Osteoblast (primary cell): ENCODE results near the gene TRAFD1. TPM values are rescaled to one million over a fixed set of nuclear protein-coding genes. Genes with fewer than 3 reads are reported as not detected.
A peak's percentile ranks its signal among the peaks of the same experiment; 100 is the strongest.

Experiments used
- DNase-seq: peaks from one replicate; pipeline ENCODE4 v3.0.0; 2011; ENCODE audit warnings: low spot score, mixed read lengths; ENCODE audit not compliant: insufficient read length; ENCODE audit errors: missing footprints
- H2AFZ ChIP-seq: 2 replicates; pipeline ENCODE4 v1.6.0; 2011; ENCODE audit warnings: mild to moderate bottlenecking, low read length
- H3K27ac ChIP-seq: 2 replicates; pipeline ENCODE4 v1.5.1; 2011; ENCODE audit warnings: mild to moderate bottlenecking, low read depth, low read length, moderate library complexity
- H3K27me3 ChIP-seq: 2 replicates; pipeline ENCODE4 v1.6.0; 2012; ENCODE audit warnings: mild to moderate bottlenecking, control low read depth, inconsistent platforms, low read length, moderate library complexity; ENCODE audit not compliant: insufficient read depth
- H3K36me3 ChIP-seq: 2 replicates; pipeline ENCODE4 v1.5.1; 2011; ENCODE audit warnings: mild to moderate bottlenecking, low read length, control low read depth, moderate library complexity; ENCODE audit not compliant: insufficient read depth
- H3K4me1 ChIP-seq: 2 replicates; pipeline ENCODE4 v1.5.1; 2011; ENCODE audit warnings: mild to moderate bottlenecking, low read length, control low read depth, moderate library complexity; ENCODE audit not compliant: insufficient read depth
- H3K4me2 ChIP-seq: 2 replicates; pipeline ENCODE4 v1.6.0; 2011; ENCODE audit warnings: mild to moderate bottlenecking, low read length; ENCODE audit not compliant: insufficient read depth
- H3K4me3 ChIP-seq: fragments of 200-600 bp; sonication (generic); 3 replicates; pipeline ENCODE4 v1.5.1; 2012; ENCODE audit warnings: mild to moderate bottlenecking, low read length, inconsistent platforms; ENCODE audit not compliant: insufficient read depth
- H3K79me2 ChIP-seq: 2 replicates; pipeline ENCODE4 v1.6.0; 2012; ENCODE audit warnings: mild to moderate bottlenecking, low read length, control low read depth, inconsistent platforms; ENCODE audit not compliant: insufficient read depth
- H3K9me3 ChIP-seq: 2 replicates; pipeline ENCODE4 v1.5.1; 2011; ENCODE audit warnings: low read depth, low read length, control low read depth
- H4K20me1 ChIP-seq: 2 replicates; pipeline ENCODE4 v1.6.0; 2012; ENCODE audit warnings: mild to moderate bottlenecking, low read length, control low read depth; ENCODE audit not compliant: insufficient read depth
- total RNA-seq: library from RNA; depleted of rRNA; stranded (reverse); fragments of >200 nt; gene quantifications from 2 replicates; pipeline ENCODE4 v1.2.3, GENCODE V29; 2012
- TF ChIP-seq, protein P1 (sequence below): IDR thresholded peaks from 2 replicates; pipeline ENCODE4 v1.5.1; 2011; ENCODE audit warnings: mild to moderate bottlenecking, low read depth, low read length, moderate library complexity; ENCODE audit errors: extremely low read depth

TRAFD1 gene
- total RNA-seq, 1 donor: 40.5 TPM

DNA sequence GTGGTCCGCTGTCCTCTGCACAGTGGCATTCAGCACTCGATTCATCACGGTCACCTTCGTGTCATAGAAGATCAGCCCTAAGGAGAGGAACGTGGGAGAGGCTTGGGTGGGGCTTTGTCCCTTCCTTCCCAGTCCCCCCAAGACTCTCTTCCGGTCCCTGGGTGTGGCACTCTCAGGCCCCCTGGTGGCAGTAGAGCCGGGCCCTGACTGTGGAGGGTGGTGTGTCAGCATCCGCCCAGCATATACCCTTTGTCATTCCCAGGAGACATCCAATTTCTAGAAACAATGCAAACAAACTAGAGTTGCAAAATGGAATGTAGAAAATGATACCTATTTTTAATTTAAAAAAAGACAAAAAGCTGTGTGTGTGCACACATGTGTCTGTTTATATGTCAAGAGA, 45.0 kb downstream of the TRAFD1 start:
- Histone ChIP-seq H3K36me3 (peaks cover 2% of the 10 kb centered on the region), H3K9me3 (no peaks in the 10 kb centered on the region), H3K79me2 (no peaks in the 10 kb centered on the region), H3K4me1 (no peaks in the 10 kb centered on the region), H3K27me3 (no peaks in the 10 kb centered on the region), H3K4me3 (no peak overlapping the region), H4K20me1 (no peaks in the 10 kb centered on the region), H3K27ac (no peak overlapping the region), H2AFZ (no peak overlapping the region), H3K4me2 (no peak overlapping the region)
- peak; percentile 96 for DNase-seq
- TF ChIP-seq, protein P1, sequence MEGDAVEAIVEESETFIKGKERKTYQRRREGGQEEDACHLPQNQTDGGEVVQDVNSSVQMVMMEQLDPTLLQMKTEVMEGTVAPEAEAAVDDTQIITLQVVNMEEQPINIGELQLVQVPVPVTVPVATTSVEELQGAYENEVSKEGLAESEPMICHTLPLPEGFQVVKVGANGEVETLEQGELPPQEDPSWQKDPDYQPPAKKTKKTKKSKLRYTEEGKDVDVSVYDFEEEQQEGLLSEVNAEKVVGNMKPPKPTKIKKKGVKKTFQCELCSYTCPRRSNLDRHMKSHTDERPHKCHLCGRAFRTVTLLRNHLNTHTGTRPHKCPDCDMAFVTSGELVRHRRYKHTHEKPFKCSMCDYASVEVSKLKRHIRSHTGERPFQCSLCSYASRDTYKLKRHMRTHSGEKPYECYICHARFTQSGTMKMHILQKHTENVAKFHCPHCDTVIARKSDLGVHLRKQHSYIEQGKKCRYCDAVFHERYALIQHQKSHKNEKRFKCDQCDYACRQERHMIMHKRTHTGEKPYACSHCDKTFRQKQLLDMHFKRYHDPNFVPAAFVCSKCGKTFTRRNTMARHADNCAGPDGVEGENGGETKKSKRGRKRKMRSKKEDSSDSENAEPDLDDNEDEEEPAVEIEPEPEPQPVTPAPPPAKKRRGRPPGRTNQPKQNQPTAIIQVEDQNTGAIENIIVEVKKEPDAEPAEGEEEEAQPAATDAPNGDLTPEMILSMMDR: peak; percentile 54

DNA sequence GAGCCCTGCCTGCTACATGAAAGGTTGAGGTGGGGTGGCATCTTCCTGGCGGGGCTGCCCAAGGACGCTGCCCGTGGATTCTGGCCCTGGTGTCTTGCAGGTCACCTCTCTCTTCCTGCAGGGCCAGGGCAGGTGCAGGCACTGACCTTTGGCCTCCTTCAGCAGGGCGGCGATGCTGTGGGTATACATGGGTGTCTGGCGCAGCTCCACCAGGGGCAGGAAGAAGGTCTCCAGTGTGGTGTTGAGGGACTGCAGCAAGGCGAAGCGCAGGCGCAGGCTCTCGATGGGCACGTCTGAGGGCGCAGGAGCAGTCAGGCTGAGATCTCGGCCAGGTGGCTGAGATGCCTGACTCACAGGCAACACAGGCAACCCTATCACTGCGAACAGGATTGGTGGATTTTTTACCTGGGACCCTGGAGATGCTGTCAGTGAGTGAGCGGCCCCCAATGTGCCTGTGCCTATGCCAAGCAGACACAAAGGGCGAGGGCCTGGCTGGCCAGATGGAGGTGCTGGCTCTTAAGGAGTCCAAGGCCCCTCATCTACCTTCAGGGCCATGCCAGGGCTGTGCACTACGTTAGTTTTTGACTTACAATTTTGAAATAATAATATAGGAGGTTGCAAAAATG, 45.7 kb downstream of the TRAFD1 start:
- DNase-seq: no peak
- H3K4me2 ChIP-seq: no peak overlapping the region
- no peak overlapping the region for H2AFZ ChIP-seq
- no peak overlapping the region for H3K27ac ChIP-seq
- H3K4me1 ChIP-seq: no peaks in the 10 kb centered on the region
- no peaks in the 10 kb centered on the region for H3K79me2 ChIP-seq
- no peaks in the 10 kb centered on the region for H3K27me3 ChIP-seq
- no peaks in the 10 kb centered on the region for H3K9me3 ChIP-seq
- no peak overlapping the region for H3K4me3 ChIP-seq
- peaks cover 9% of the 10 kb centered on the region for H3K36me3 ChIP-seq
- TF ChIP-seq, protein P1: no peak
- H4K20me1 ChIP-seq: no peaks in the 10 kb centered on the region

DNA sequence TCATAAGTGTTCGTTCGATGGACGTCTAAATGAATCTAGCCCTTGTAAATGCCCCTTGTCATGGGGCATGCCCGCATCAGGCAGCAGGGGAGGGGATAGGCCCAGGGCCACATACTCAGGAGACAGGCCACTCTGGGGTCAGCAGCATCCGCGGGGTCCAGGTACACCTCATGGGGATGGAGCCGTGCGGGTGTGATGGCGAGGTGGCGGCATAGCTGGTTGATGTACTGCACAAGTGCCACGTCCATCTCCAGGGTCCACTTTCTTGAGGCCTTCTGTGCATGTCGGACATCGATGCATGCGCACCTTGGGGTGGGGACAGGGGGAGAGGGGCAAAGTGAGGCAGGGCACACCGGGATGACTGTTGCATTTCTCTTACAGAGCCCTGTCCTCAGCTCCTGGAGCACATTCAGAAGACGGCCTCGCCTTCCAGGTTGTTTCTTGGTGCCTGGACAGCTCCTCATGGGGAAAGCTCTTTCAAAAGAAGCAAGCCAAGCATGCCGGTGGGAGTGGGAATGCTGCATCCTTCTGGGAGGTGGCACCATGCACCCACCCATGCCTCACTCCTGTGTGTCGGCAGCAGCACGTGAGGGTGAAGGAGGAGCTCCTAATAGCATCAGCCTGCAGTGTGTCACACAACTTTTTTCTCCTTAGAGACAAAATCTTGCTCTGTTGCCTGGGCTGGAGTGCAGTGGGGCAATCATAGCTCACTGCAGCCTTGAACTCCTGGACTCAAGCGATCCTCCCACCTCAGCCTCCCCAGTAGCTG, 47.4 kb downstream of the TRAFD1 start:
- Histone ChIP-seq H2AFZ (no peak overlapping the region), H3K4me3 (no peak overlapping the region), H4K20me1 (no peaks in the 10 kb centered on the region), H3K27me3 (no peaks in the 10 kb centered on the region), H3K4me2 (no peak overlapping the region), H3K4me1 (no peaks in the 10 kb centered on the region), H3K9me3 (no peaks in the 10 kb centered on the region), H3K79me2 (no peaks in the 10 kb centered on the region), H3K27ac (no peak overlapping the region), H3K36me3 (peaks cover 11% of the 10 kb centered on the region)
- TF ChIP-seq, protein P1: no peak
- no peak for DNase-seq

DNA sequence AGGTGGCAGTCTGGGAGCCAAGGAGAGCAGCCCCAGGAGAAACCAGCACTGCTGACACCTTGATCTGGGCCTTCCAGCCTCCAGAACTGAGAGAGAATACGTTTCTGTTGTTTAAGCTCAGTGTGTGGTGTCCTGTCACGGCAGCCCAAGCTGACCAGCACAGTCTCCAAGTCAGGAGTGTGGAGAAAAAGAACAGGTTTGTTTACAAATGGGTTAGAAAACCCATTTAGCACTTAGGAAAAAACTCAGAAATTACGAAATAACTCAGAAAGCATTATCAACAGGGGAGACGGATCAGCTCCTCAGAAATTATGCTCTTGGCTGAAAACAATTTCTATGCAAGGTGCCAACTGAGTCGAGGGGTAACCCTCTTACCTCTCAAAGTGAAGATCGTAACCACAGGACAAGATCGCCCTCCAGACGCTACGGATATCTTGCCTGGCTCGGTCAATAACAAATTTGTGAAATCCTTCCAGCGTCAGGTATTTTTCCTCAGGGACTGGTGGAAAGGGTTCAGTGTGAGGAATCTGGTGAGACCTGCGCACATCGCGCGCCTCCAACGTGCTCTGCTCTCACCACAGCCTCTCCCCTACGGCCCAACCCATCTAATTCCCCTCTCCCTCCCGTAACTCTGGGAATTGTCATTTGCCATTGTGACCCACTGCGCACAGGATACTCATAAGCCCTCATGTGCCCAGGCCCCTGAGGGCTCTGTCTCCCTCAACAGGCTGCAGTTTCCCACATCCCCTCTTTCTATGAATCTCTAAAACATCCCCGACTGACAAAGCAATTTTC, 50.2 kb downstream of the TRAFD1 start:
- no peak overlapping the region for H3K27ac ChIP-seq
- H3K36me3 ChIP-seq: peaks cover 18% of the 10 kb centered on the region
- no peak for DNase-seq
- H4K20me1 ChIP-seq: no peaks in the 10 kb centered on the region
- H3K4me1 ChIP-seq: no peaks in the 10 kb centered on the region
- TF ChIP-seq, protein P1: no peak
- no peak overlapping the region for H2AFZ ChIP-seq
- H3K79me2 ChIP-seq: no peaks in the 10 kb centered on the region
- H3K27me3 ChIP-seq: no peaks in the 10 kb centered on the region
- H3K9me3 ChIP-seq: no peaks in the 10 kb centered on the region
- H3K4me3 ChIP-seq: no peak overlapping the region
- H3K4me2 ChIP-seq: no peak overlapping the region
